ENCODE measurements around the gene ZBTB22.

GRCh38 chr6:33301877-33302276 is 15.7 kb downstream of the ZBTB22 start:
- TF ChIP-seq CTCF (IDR thresholded peaks at IDR 0.05): no peak
- no peak for TF ChIP-seq POLR2A (IDR thresholded peaks at IDR 0.05)
